Left ventricle myocardium inferior (tissue), 1 donor: ENCODE results near the gene CALN1. TPM values are rescaled to one million over a fixed set of nuclear protein-coding genes. Genes with fewer than 3 reads are reported as not detected.

Source experiments
- DNase-seq: peaks from one replicate; pipeline ENCODE4 v3.0.0-alpha.2; 2020
- H3K27ac ChIP-seq: fragments of 200-600 bp; replicated peaks from 2 replicates; pipeline ENCODE4 v1.8.0; 2021
- H3K27me3 ChIP-seq: fragments of 200-600 bp; 2 replicates; pipeline ENCODE4 v1.8.0; 2021; ENCODE audit warnings: low read depth
- H3K36me3 ChIP-seq: fragments of 200-600 bp; 2 replicates; pipeline ENCODE4 v1.8.0; 2021
- H3K4me1 ChIP-seq: fragments of 200-600 bp; 2 replicates; pipeline ENCODE4 v1.8.0; 2021
- H3K4me3 ChIP-seq: fragments of 200-600 bp; 2 replicates; pipeline ENCODE4 v1.8.0; 2021; ENCODE audit warnings: mild to moderate bottlenecking, moderate library complexity
- H3K9me3 ChIP-seq: fragments of 200-600 bp; replicated peaks from 2 replicates; pipeline ENCODE4 v1.8.0; 2021
- CTCF ChIP-seq: fragments of 200-600 bp; IDR thresholded peaks from 2 replicates; pipeline ENCODE4 v1.8.0; 2021; ENCODE audit warnings: antibody characterized with exemption, mild to moderate bottlenecking, borderline replicate concordance
- intact Hi-C: fragments of 100-400 bp; cut with micrococcal nuclease; formaldehyde crosslinking; loops from one replicate; pipeline ENCODE4 v1.11.0; 2022
- total RNA-seq: library from RNA; stranded (reverse); fragmentation: NEBNext Ultra II Directional; extraction: Animal tissue kit (Norgen Biotek cat#: 25700); gene quantifications from one replicate; pipeline ENCODE4 v1.2.1, GENCODE V29; 2021
- donor health status: DM: no; HTN: yes; CAD: no; lungs with severe emphysema.

CALN1 gene
- total RNA-seq, 1 donor from 2014 or later: not detected

GRCh38 chr7:72265071-72265904, 146.8 kb downstream of the CALN1 start:
- peaks cover 11% of the 10 kb centered on the region for H3K9me3 ChIP-seq
- intact Hi-C loops: no loop called here

GRCh38 chr7:72260406-72260805, 151.7 kb downstream of the CALN1 start:
- no peaks in the 10 kb centered on the region for H3K4me1 ChIP-seq
- H3K36me3 ChIP-seq: no peaks in the 10 kb centered on the region
- intact Hi-C loops: no loop called here
- H3K4me3 ChIP-seq: no peak overlapping the region
- no peak for TF ChIP-seq CTCF
- no peak for DNase-seq
- peaks cover 32% of the 10 kb centered on the region for H3K27me3 ChIP-seq
- no peak overlapping the region for H3K27ac ChIP-seq
- no peaks in the 10 kb centered on the region for H3K9me3 ChIP-seq

More at GRCh38 chr7:72265071-72265904, 146.8 kb downstream of the CALN1 start:
- H3K4me1 ChIP-seq: no peaks in the 10 kb centered on the region
- no peak for DNase-seq
- no peak overlapping the region for H3K4me3 ChIP-seq
- no peak overlapping the region for H3K27ac ChIP-seq
- no peak for TF ChIP-seq CTCF
- H3K27me3 ChIP-seq: peaks cover 13% of the 10 kb centered on the region
- H3K36me3 ChIP-seq: no peaks in the 10 kb centered on the region

- Histone ChIP-seq H3K9me3 (no peaks in the 10 kb centered on the region), H3K4me1 (no peaks in the 10 kb centered on the region), H3K4me3 (no peak overlapping the region), H3K36me3 (no peaks in the 10 kb centered on the region), H3K27ac (no peak overlapping the region), H3K27me3 (peaks cover 29% of the 10 kb centered on the region)
- no peak for TF ChIP-seq CTCF
- intact Hi-C loops: no loop called here
- DNase-seq: no peak
These were observed 154.1 kb downstream of the CALN1 start for GRCh38 chr7:72258074-72258473.

GRCh38 chr7:72254455-72254854, 157.7 kb downstream of the CALN1 start:
- H3K4me1 ChIP-seq: no peaks in the 10 kb centered on the region
- no peak for DNase-seq
- TF ChIP-seq CTCF: no peak
- peaks cover 18% of the 10 kb centered on the region for H3K9me3 ChIP-seq
- no peak overlapping the region for H3K4me3 ChIP-seq
- no peaks in the 10 kb centered on the region for H3K36me3 ChIP-seq
- intact Hi-C loops: no loop called here
- H3K27me3 ChIP-seq: peaks cover 26% of the 10 kb centered on the region
- no peak overlapping the region for H3K27ac ChIP-seq

GRCh38 chr7:72249106-72249505, 163.0 kb downstream of the CALN1 start:
- intact Hi-C loops: no loop called here
- H3K27ac ChIP-seq: no peak overlapping the region
- H3K4me3 ChIP-seq: no peak overlapping the region
- H3K4me1 ChIP-seq: no peaks in the 10 kb centered on the region
- no peak for TF ChIP-seq CTCF
- peaks cover 40% of the 10 kb centered on the region for H3K9me3 ChIP-seq
- no peaks in the 10 kb centered on the region for H3K36me3 ChIP-seq
- no peak for DNase-seq
- H3K27me3 ChIP-seq: peaks cover 5% of the 10 kb centered on the region
